ENCODE data around the gene SETD2.
"Not testable (repeated sequence)": the region's sequence is repeated elsewhere in the genome, so short reads cannot be mapped to it uniquely, and the experiment has no call there.

Gene SETD2

GRCh38 chr3:47164007-47164881, at the start of gene SETD2:
Gene SETD2, minus strand, starts transcription at chr3:47164113. Its CDS starts 189 bp downstream, at chr3:47163924.
- DNase-seq (ENCODE audit: low spot score), result peak; percentile 95

GRCh38 chr3:47210863-47211405, 47.0 kb upstream of the SETD2 start:
- no peak for DNase-seq (ENCODE audit: low spot score)

- not testable (repeated sequence) for DNase-seq (ENCODE audit: low spot score)
Measured at GRCh38 chr3:47206022-47206421, 42.1 kb upstream of the SETD2 start.

- no peak for DNase-seq (ENCODE audit: low spot score)
Measured at GRCh38 chr3:47204875-47205274, 41.0 kb upstream of the SETD2 start.

- DNase-seq (ENCODE audit: low spot score), result no peak
Measured at GRCh38 chr3:47202542-47202941, 38.6 kb upstream of the SETD2 start.

GRCh38 chr3:47197287-47197686, 33.4 kb upstream of the SETD2 start:
- no peak for DNase-seq (ENCODE audit: low spot score)

GRCh38 chr3:47194994-47195393, 31.1 kb upstream of the SETD2 start:
- DNase-seq (ENCODE audit: low spot score), result no peak

- DNase-seq (ENCODE audit: low spot score), result no peak
Measured at GRCh38 chr3:47193871-47194859, 30.3 kb upstream of the SETD2 start.

GRCh38 chr3:47186285-47186684, 22.4 kb upstream of the SETD2 start:
- no peak for DNase-seq (ENCODE audit: low spot score)

GRCh38 chr3:47181685-47182084, 17.8 kb upstream of the SETD2 start:
- DNase-seq (ENCODE audit: low spot score), result not testable (repeated sequence)

GRCh38 chr3:47180011-47180410, 16.1 kb upstream of the SETD2 start:
- not testable (repeated sequence) for DNase-seq (ENCODE audit: low spot score)

GRCh38 chr3:47176582-47176981, 12.7 kb upstream of the SETD2 start:
- no peak for DNase-seq (ENCODE audit: low spot score)

- DNase-seq (ENCODE audit: low spot score), result peak; percentile 81
Measured at GRCh38 chr3:47163169-47164006, 525 bp downstream of the SETD2 start.

- no peak for DNase-seq (ENCODE audit: low spot score)
Measured at GRCh38 chr3:47162697-47163168, 1.2 kb downstream of the SETD2 start.

- DNase-seq (ENCODE audit: low spot score), result no peak
Measured at GRCh38 chr3:47161983-47162696, 1.8 kb downstream of the SETD2 start.

- no peak for DNase-seq (ENCODE audit: low spot score)
Measured at GRCh38 chr3:47159820-47160219, 4.1 kb downstream of the SETD2 start.

GRCh38 chr3:47158208-47158607, 5.7 kb downstream of the SETD2 start:
- no peak for DNase-seq (ENCODE audit: low spot score)

- no peak for DNase-seq (ENCODE audit: low spot score)
Measured at GRCh38 chr3:47156396-47156795, 7.5 kb downstream of the SETD2 start.

GRCh38 chr3:47152578-47152977, 11.3 kb downstream of the SETD2 start:
- no peak for DNase-seq (ENCODE audit: low spot score)

GRCh38 chr3:47151836-47152235, 12.1 kb downstream of the SETD2 start:
- no peak for DNase-seq (ENCODE audit: low spot score)

Data from ecto neural progenitor cell (in vitro differentiated cells).